Ascending aorta (tissue), 2 donors: ENCODE results near the gene SLC15A1. TPM values are rescaled to one million over a fixed set of nuclear protein-coding genes. Genes with fewer than 3 reads are reported as not detected.

ENCODE experiments used
- DNase-seq, 2 donors: peaks; one replicate each; pipeline ENCODE4 v3.0.0-alpha.2; 2019; ENCODE audit warnings: low spot score in 2 of 2
- H3K27ac ChIP-seq, 2 donors: fragments of 200-600 bp; sonication (generic); one replicate each; pipeline ENCODE4 v1.5.1; 2016 to 2017; ENCODE audit warnings: mild to moderate bottlenecking in 1 of 2
- H3K27me3 ChIP-seq: fragments of 200-600 bp; sonication (generic); one replicate; pipeline ENCODE4 v1.5.1; 2017
- H3K36me3 ChIP-seq, 2 donors: fragments of 200-600 bp; sonication (generic); one replicate each; pipeline ENCODE4 v1.5.1; 2016
- H3K4me1 ChIP-seq, 2 donors: fragments of 200-600 bp; sonication (generic); one replicate each; pipeline ENCODE4 v1.5.1; 2016 to 2017; ENCODE audit warnings: mild to moderate bottlenecking in 1 of 2
- H3K4me3 ChIP-seq, 2 donors: fragments of 200-600 bp; sonication (generic); one replicate each; pipeline ENCODE4 v1.5.1; 2016 to 2017; ENCODE audit warnings: mild to moderate bottlenecking in 1 of 2
- H3K9me3 ChIP-seq, 2 donors: fragments of 200-600 bp; sonication (generic); one replicate each; pipeline ENCODE4 v1.5.1; 2016
- CTCF ChIP-seq, 3 experiments: fragments of 200-600 bp in 2 of 3; fragments of 450-650 bp in 1 of 3; sonication (generic) in 2 of 3; IDR thresholded peaks; one replicate each; pipeline ENCODE4 v1.5.1; 2016 to 2019; ENCODE audit warnings: antibody characterized with exemption in 3 of 3, mild to moderate bottlenecking in 1 of 3, moderate library complexity in 1 of 3
- intact Hi-C: fragments of 100-400 bp; cut with DNase I; formaldehyde crosslinking; loops from one replicate; pipeline ENCODE4 v1.15.1; 2023
- total RNA-seq: library from RNA; depleted of rRNA; stranded (reverse); fragments of >200 nt; gene quantifications from one replicate; pipeline ENCODE4 v1.1.0, GENCODE V29; 2016

Gene SLC15A1
- total RNA-seq, 1 donor from 2014 or later: not detected

DNA sequence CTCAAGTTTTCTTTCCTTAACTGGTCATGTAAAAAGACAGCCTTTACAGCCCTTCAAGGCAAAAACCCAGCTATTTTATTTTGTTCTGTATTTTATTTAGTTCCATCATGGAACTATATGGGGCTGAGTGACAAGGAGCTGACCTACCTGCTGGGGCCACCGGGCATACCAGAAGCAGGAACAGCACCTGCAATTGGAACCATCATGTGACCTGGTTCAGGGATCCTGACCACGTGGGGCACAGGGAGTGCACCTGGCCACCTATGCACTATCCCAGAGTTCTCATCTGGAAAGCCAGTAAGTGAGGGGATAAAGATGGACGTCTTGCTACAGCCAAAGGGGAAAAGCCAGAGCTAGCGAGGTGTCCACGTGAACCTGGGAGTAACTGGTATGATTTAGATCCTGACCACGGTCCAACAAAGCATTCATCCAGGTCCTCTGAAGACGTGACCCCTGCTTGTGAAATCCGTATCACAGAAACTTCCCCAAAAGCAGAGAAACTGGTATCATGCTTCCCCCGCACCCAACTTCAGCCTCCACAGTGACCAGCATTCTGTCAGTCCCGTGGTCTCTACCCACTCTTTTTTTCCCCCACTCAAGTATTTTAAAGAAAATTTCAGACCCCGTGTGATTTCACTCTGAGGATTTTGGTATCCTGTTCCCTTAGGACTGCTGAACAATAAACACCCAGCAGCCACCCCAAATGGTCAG lies 40.5 kb upstream of the SLC15A1 start:
- Histone ChIP-seq H3K27me3 (no peaks in the 10 kb centered on the region), H3K9me3 (no peaks in the 10 kb centered on the region), H3K4me1 (no peaks in the 10 kb centered on the region), H3K27ac (no peak overlapping the region), H3K36me3 (peaks cover 20 to 45% of the 10 kb centered on the region in 2 donors), H3K4me3 (no peak overlapping the region)
- DNase-seq: no peak
- intact Hi-C loops: no loop called here
- TF ChIP-seq CTCF (IDR thresholded peaks at IDR 0.05): no peak

GRCh38 chr13:98792321-98792720 lies 39.8 kb upstream of the SLC15A1 start:
- no peak for DNase-seq
- H3K36me3 ChIP-seq: peaks cover 20 to 39% of the 10 kb centered on the region in 2 donors
- no peak overlapping the region for H3K27ac ChIP-seq
- H3K9me3 ChIP-seq: no peaks in the 10 kb centered on the region
- H3K4me1 ChIP-seq: no peaks in the 10 kb centered on the region
- no peak for TF ChIP-seq CTCF (IDR thresholded peaks at IDR 0.05)
- H3K4me3 ChIP-seq: no peak overlapping the region
- no peaks in the 10 kb centered on the region for H3K27me3 ChIP-seq
- intact Hi-C loops: no loop called here

DNA sequence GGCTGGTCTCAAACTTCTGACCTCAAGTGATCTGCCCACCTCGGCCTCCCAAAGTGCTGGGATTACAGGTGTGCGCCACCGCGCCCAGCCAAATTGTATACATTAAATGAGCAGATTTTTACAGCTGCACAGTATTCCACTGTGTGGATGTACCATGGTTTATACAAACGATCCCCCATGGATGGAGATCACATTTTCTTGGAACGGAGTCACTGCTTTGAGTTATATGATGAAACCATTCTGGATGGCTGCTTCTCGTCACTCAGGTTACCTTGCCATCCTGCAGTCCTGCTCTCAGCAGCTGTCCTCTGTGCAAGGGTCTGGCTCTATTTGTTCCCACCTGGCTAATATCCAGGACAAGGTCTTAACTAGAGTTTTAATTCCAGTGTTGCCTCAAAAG lies 39.1 kb upstream of the SLC15A1 start:
- H3K27ac ChIP-seq: no peak overlapping the region
- H3K9me3 ChIP-seq: no peaks in the 10 kb centered on the region
- no peak overlapping the region for H3K4me3 ChIP-seq
- H3K27me3 ChIP-seq: no peaks in the 10 kb centered on the region
- TF ChIP-seq CTCF (IDR thresholded peaks at IDR 0.05): no peak
- peaks cover 15 to 33% of the 10 kb centered on the region in 2 donors for H3K36me3 ChIP-seq
- H3K4me1 ChIP-seq: no peaks in the 10 kb centered on the region
- intact Hi-C loops: no loop called here
- no peak for DNase-seq

DNA sequence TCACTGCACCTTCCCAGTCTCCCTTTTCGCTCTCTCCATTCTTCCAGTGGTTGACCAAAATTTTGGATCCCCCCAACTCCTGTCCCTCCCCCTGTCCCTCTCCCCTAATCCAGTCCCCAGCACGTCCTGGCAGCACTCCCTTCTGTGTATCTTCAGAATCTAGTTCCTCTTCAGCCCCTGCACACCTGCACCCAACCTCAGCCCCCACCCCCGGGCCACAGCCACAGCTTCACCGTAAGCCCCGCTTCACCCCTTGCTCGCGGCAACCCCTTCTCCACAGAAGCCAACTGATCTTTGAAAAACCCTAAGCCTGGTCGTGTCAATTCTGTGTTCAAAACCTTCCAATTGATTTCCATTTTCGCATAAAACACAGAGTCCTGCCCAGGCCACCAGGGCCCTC lies 35.5 kb upstream of the SLC15A1 start:
- no peak for TF ChIP-seq CTCF (IDR thresholded peaks at IDR 0.05)
- no peak for DNase-seq
- no peaks in the 10 kb centered on the region for H3K4me1 ChIP-seq
- peaks cover 0 to 5% of the 10 kb centered on the region in 2 donors for H3K36me3 ChIP-seq
- H3K27me3 ChIP-seq: no peaks in the 10 kb centered on the region
- no peaks in the 10 kb centered on the region for H3K9me3 ChIP-seq
- no peak overlapping the region for H3K27ac ChIP-seq
- no peak overlapping the region for H3K4me3 ChIP-seq
- intact Hi-C loops: no loop called here

- Histone ChIP-seq H3K27me3 (no peaks in the 10 kb centered on the region), H3K27ac (no peak overlapping the region), H3K4me3 (no peak overlapping the region), H3K9me3 (no peaks in the 10 kb centered on the region), H3K4me1 (no peaks in the 10 kb centered on the region), H3K36me3 (no peaks in the 10 kb centered on the region)
- TF ChIP-seq CTCF (IDR thresholded peaks at IDR 0.05): no peak
- no peak for DNase-seq
- intact Hi-C loops: no loop called here
Measured at GRCh38 chr13:98787173-98787572, 34.7 kb upstream of the SLC15A1 start.

DNA sequence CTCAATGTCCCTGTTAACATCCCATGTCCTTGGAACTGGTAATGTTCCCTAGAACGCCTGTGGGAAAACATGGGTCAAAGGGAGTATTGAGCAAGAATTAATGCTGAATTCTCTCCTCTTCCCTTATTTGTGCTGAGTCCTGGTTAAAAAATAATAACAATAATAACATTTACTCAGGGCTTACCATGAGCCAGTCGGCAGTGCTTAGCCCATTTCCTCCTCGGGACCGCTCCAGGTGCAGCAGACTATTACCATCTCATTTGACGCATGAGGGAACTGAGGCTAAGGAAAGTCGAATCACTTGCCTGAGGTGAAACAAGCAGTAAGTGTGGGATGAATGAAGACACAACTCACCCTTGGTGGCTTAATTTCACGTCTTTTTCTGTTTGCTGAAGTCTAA lies 33.6 kb upstream of the SLC15A1 start:
- no peaks in the 10 kb centered on the region for H3K9me3 ChIP-seq
- no peaks in the 10 kb centered on the region for H3K27me3 ChIP-seq
- H3K4me3 ChIP-seq: no peak overlapping the region
- H3K36me3 ChIP-seq: no peaks in the 10 kb centered on the region
- no peaks in the 10 kb centered on the region for H3K4me1 ChIP-seq
- intact Hi-C loops: no loop called here
- DNase-seq: no peak
- TF ChIP-seq CTCF (IDR thresholded peaks at IDR 0.05): no peak
- H3K27ac ChIP-seq: no peak overlapping the region
